Hepatocyte (in vitro differentiated cells): Measurements from ENCODE around the gene KLF13.

Source experiments
- CTCF ChIP-seq: fragments of 200-600 bp; sonication (generic); IDR thresholded peaks from 2 replicates; pipeline ENCODE4 v1.5.1; 2016; ENCODE audit warnings: antibody characterized with exemption, mild to moderate bottlenecking; ENCODE audit not compliant: poor library complexity
- EZH2 ChIP-seq: fragments of 200-600 bp; sonication (generic); IDR thresholded peaks from 2 replicates; pipeline ENCODE4 v1.6.1; 2016; ENCODE audit warnings: antibody characterized with exemption, mild to moderate bottlenecking, borderline replicate concordance
- EZH2phosphoT487 ChIP-seq: fragments of 200-600 bp; sonication (generic); IDR thresholded peaks from one replicate; pipeline ENCODE4 v1.6.1; 2018; ENCODE audit warnings: antibody characterized with exemption, mild to moderate bottlenecking, low read depth, moderate library complexity; ENCODE audit not compliant: unreplicated experiment, severe bottlenecking

GRCh38 chr15:31285772-31286261, 40.8 kb upstream of the KLF13 start:
- TF ChIP-seq CTCF (no peak), EZH2phosphoT487 (no peak), EZH2 (no peak)
